Heart right ventricle (tissue), 16 donors: Measurements from ENCODE around the gene ANKRD65. TPM values are rescaled to one million over a fixed set of nuclear protein-coding genes. Genes with fewer than 3 reads are reported as not detected.
A peak's percentile ranks its signal among the peaks of the same experiment; 100 is the strongest.
"Not testable (repeated sequence)": the region's sequence is repeated elsewhere in the genome, so short reads cannot be mapped to it uniquely, and the experiment has no call there.

Experiments used
- ATAC-seq, 8 donors: fragments of 200-7000 bp; cut with Tn5 transposase; one replicate each; pipeline ENCODE4 v1.9.1; 2020; ENCODE audit warnings: mild to moderate bottlenecking in 8 of 8, moderate library complexity in 8 of 8, moderate number of reproducible peaks in 1 of 8
- DNase-seq, 2 donors: peaks; one replicate each; pipeline ENCODE4 v3.0.0-alpha.2; 2020
- H3K27ac ChIP-seq, 10 donors: fragments of 200-600 bp; sonication (generic) in 2 of 10; one replicate each; pipeline versions ENCODE4 v1.5.0 to v1.8.0; 2020 to 2022; ENCODE audit warnings: mild to moderate bottlenecking in 3 of 10
- H3K27me3 ChIP-seq, 7 donors: fragments of 200-600 bp; one replicate each; pipeline ENCODE4 v1.8.0; 2021 to 2022; ENCODE audit warnings: mild to moderate bottlenecking in 2 of 7
- H3K36me3 ChIP-seq, 9 donors: fragments of 200-600 bp; sonication (generic) in 1 of 9; one replicate each; pipeline versions ENCODE4 v1.5.0 to v1.8.0; 2020 to 2022; ENCODE audit warnings: mild to moderate bottlenecking in 2 of 9
- H3K4me1 ChIP-seq, 9 donors: fragments of 200-600 bp; sonication (generic) in 1 of 9; one replicate each; pipeline versions ENCODE4 v1.5.0 to v1.8.0; 2020 to 2022; ENCODE audit warnings: mild to moderate bottlenecking in 4 of 9
- H3K4me3 ChIP-seq, 10 donors: fragments of 200-600 bp; sonication (generic) in 2 of 10; one replicate each; pipeline versions ENCODE4 v1.5.0 to v1.8.0; 2020 to 2022; ENCODE audit warnings: mild to moderate bottlenecking in 7 of 10, moderate library complexity in 2 of 10
- H3K9me3 ChIP-seq, 11 donors: fragments of 200-600 bp in 10 of 11; sonication (generic) in 2 of 11; one replicate each; pipeline versions ENCODE4 v1.5.0 to v1.8.0; 2013 to 2022; ENCODE audit warnings: mild to moderate bottlenecking in 2 of 11, control low read depth in 1 of 11, moderate library complexity in 1 of 11
- WGBS, 2 donors: extraction: QIAGEN DNeasy Blood & Tissue Kit; methylation state at CpG; one replicate each; pipeline ENCODE4 v1.1.7; 2013; ENCODE audit warnings: inconsistent platforms in 1 of 2; 5-methylcytosine and 5-hydroxymethylcytosine counted together
- intact Hi-C, 10 donors: fragments of 100-400 bp; cut with DNase I; formaldehyde crosslinking; loops; one replicate each; pipeline versions ENCODE4 v1.11.1 to v1.14.2; 2022
- polyA plus RNA-seq, 2 donors: library from polyadenylated mRNA; stranded (reverse); fragments of 200-250 nt; gene quantifications; one replicate each; pipeline ENCODE4 v1.2.3, GENCODE V29; 2013
- total RNA-seq, 10 donors: library from RNA; stranded (reverse); fragmentation: NEBNext Ultra II Directional in 3 of 10; extraction: Animal tissue kit (Norgen Biotek cat#: 25700) in 3 of 10; gene quantifications; one replicate each; pipeline versions ENCODE4 v1.2.1 to v1.2.4, GENCODE V29; 2021 to 2023
- TF ChIP-seq, protein P1 (sequence below), 9 donors: fragments of 200-600 bp; sonication (generic) in 2 of 9; IDR thresholded peaks; one replicate each; pipeline versions ENCODE4 v1.5.0 to v1.8.0; 2021 to 2022; ENCODE audit warnings: antibody characterized with exemption in 9 of 9, mild to moderate bottlenecking in 5 of 9, moderate library complexity in 1 of 9
- donor health status: Arrhythmogenic right ventricular cardiomyopathy.
- donor health status: ischemic (EF 13 %, LVEDD 7.1; RV severe dilation, severe dysfunction).
- donor health status: healthy with polysubstance abuse.
- donor health status: DM: no; HTN: yes; CAD: no.
- donor health status: DM: no; HTN: no; CAD: no.
- donor health status: ischemic (EF 25% LVEDD 6.9; RV normal size, moderate dysfunction).
- donor health status: ischemic (EF 25% LVEDD 5.7; RV mildly dilated, moderate dysfunction).
- donor health status: healthy.
- donor health status: DM: yes; HTN: yes; CAD: no.
- donor health status: Ischemic cardiomyopathy.
- donor health status: ischemic (EF 35%, LVEDD 5.7; RV mildly dilated, moderate dysfunction).
- donor health status: nonischemic (EF 11% LVEDD 7.7; RV severe dilation, severe dysfunction).
- donor health status: DM: yes; HTN: yes; CAD: no.
- donor health status: PGD.
- donor health status: ischemic (EF 29% LVEDD 5.4; RV normal size, mild dysfunction).
- donor health status: nonischemic (EF 23%, LVEDD 6.1; RV moderate dilation, normal function).

ANKRD65 gene
- total and polyA plus RNA-seq, 12 donors: 0.37 to 3.1 (median 1.8) TPM

- peak; percentile 13 to 42 (median 28) for ATAC-seq
- H3K27ac ChIP-seq: peak overlapping the region in 1 of 10 donors; percentile 3
- H3K9me3 ChIP-seq: no peaks in the 10 kb centered on the region
- 36 to 38% methylated on average over 25 to 26 of the region's 26 CpGs for WGBS, 2 donors
- no peaks in the 10 kb centered on the region for H3K27me3 ChIP-seq
- DNase-seq: peak in 1 of 2 donors; percentile 79
- intact Hi-C loops: loop anchor here in 2 of 10 donors (1.0 to 10.0 kb wide), 2 partner anchors 48 to 133 kb away; no protein-coding TSS in a partner anchor
- peaks cover 16 to 45% (median 38%) of the 10 kb centered on the region in 9 donors for H3K4me1 ChIP-seq
- TF ChIP-seq, protein P1, sequence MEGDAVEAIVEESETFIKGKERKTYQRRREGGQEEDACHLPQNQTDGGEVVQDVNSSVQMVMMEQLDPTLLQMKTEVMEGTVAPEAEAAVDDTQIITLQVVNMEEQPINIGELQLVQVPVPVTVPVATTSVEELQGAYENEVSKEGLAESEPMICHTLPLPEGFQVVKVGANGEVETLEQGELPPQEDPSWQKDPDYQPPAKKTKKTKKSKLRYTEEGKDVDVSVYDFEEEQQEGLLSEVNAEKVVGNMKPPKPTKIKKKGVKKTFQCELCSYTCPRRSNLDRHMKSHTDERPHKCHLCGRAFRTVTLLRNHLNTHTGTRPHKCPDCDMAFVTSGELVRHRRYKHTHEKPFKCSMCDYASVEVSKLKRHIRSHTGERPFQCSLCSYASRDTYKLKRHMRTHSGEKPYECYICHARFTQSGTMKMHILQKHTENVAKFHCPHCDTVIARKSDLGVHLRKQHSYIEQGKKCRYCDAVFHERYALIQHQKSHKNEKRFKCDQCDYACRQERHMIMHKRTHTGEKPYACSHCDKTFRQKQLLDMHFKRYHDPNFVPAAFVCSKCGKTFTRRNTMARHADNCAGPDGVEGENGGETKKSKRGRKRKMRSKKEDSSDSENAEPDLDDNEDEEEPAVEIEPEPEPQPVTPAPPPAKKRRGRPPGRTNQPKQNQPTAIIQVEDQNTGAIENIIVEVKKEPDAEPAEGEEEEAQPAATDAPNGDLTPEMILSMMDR (IDR thresholded peaks at IDR 0.05): peak; percentile 91 to 98 (median 96)
- H3K4me3 ChIP-seq: peak overlapping the region in 1 of 10 donors; percentile 4
- H3K36me3 ChIP-seq: peaks cover 0 to 19% (median 0%) of the 10 kb centered on the region in 9 donors
Observed at GRCh38 chr1:1371746-1372711, 49.0 kb downstream of the ANKRD65 start.

DNA sequence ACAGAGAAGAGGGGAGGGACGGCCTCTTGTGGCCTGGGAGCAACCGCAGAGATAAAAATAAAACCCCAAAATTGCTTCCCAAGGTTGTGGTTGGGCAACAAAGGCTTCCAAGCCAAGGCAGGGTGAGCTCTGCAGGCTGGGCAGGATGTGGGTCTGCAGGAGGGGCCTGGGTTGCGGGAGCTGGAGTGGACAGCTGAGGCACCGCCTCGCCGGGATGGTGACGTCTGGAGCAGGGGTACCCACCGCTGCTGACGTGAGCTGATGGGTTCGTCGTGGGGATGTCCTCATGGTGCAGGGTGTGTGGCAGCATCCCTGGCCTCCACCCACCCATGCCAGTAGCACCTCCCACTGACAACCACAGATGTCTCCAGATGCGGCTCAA, 49.7 kb downstream of the ANKRD65 start:
- H3K27ac ChIP-seq: no peak overlapping the region
- WGBS, 2 donors: 73 to 81% methylated on average over 12 of the region's 12 CpGs
- intact Hi-C loops: loop anchor here in 2 of 10 donors (1.0 to 10.0 kb wide), 2 partner anchors 49 to 133 kb away; no protein-coding TSS in a partner anchor
- DNase-seq (no peak), ATAC-seq (no peak)
- H3K27me3 ChIP-seq: no peaks in the 10 kb centered on the region
- TF ChIP-seq, protein P1 (IDR thresholded peaks at IDR 0.05): no peak
- no peak overlapping the region for H3K4me3 ChIP-seq
- peaks cover 0 to 4% (median 0%) of the 10 kb centered on the region in 11 donors for H3K9me3 ChIP-seq
- peaks cover 16 to 45% (median 38%) of the 10 kb centered on the region in 9 donors for H3K4me1 ChIP-seq
- peaks cover 0 to 19% (median 0%) of the 10 kb centered on the region in 9 donors for H3K36me3 ChIP-seq

DNA sequence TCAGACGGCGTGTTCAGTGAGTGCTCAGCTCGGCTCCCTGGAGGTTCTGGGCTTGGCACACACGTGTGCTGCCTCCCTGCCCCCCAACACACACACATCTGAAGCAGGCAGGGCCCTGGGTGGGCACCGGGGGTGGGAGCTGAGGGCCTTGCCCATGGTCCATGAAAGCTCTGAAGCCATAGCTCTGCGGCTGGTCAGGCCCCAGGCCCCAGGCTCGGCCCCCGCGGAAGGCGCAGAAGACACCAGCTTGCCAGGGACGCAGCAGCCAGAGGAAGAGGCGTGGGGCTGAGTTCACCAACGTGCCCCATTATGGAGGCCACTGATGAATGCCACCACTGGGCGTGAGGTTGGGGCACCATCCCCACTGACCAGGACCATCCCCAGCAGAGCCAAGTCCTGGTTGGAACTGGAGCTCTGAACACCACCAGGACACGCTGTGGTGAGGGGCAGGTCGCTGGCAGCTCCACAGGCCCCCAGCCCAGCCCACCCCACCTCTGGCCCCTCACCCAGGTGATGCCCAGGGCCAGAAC, 50.2 kb downstream of the ANKRD65 start:
- intact Hi-C loops: loop anchor here in 2 of 10 donors (1.0 to 10.0 kb wide), 2 partner anchors 49 to 134 kb away; no protein-coding TSS in a partner anchor
- ATAC-seq: no peak
- DNase-seq: no peak
- TF ChIP-seq, protein P1 (IDR thresholded peaks at IDR 0.05): no peak
- Histone ChIP-seq H3K4me1 (peaks cover 16 to 39% (median 33%) of the 10 kb centered on the region in 9 donors), H3K27me3 (no peaks in the 10 kb centered on the region), H3K27ac (no peak overlapping the region), H3K36me3 (peaks cover 0 to 19% (median 0%) of the 10 kb centered on the region in 9 donors), H3K4me3 (no peak overlapping the region), H3K9me3 (peaks cover 0 to 4% (median 0%) of the 10 kb centered on the region in 11 donors)
- 86 to 92% methylated on average over 16 of the region's 16 CpGs for WGBS, 2 donors

GRCh38 chr1:1370094-1370493, 51.0 kb downstream of the ANKRD65 start:
- WGBS, 2 donors: 89 to 94% methylated on average over 14 of the region's 14 CpGs
- H3K9me3 ChIP-seq, H3K27me3 ChIP-seq, H3K27ac ChIP-seq, DNase-seq, H3K4me3 ChIP-seq, ATAC-seq: not testable (repeated sequence)
- Histone ChIP-seq H3K4me1 (peaks cover 16 to 37% (median 32%) of the 10 kb centered on the region in 9 donors), H3K36me3 (peaks cover 0 to 19% (median 0%) of the 10 kb centered on the region in 9 donors)
- intact Hi-C loops: loop anchor here in 1 of 10 donors (10.0 kb wide), 1 partner anchor 135 kb away; no protein-coding TSS in a partner anchor

Other genes with a start within 250 kb of the ANKRD65 start
- under 1 TPM in 7 of 10 donors, not detected in 3; 0.11 to 0.53 (median 0.26) TPM for gene TTLL10, start 247.4 kb downstream of the ANKRD65 start, total RNA-seq
- gene TTLL10, start 247.4 kb downstream of the ANKRD65 start, polyA plus RNA-seq: under 1 TPM; 0.09 to 0.29 TPM
- 1 to 10 TPM in 1 of 10 donors, under 1 TPM in 2, not detected in 7; 0.28 to 1.7 (median 0.49) TPM for gene TNFRSF18, start 214.7 kb downstream of the ANKRD65 start, total RNA-seq
- gene TNFRSF18, start 214.7 kb downstream of the ANKRD65 start, polyA plus RNA-seq: under 1 TPM in 1 of 2 donors, not detected in 1; 0.26 TPM
- gene TNFRSF4, start 207.1 kb downstream of the ANKRD65 start, total RNA-seq: 10 to 100 TPM in 1 of 10 donors, 1 to 10 TPM in 7, under 1 TPM in 2; 0.52 to 24.8 (median 5.0) TPM
- gene TNFRSF4, start 207.1 kb downstream of the ANKRD65 start, polyA plus RNA-seq: 1 to 10 TPM; 3.8 to 9.8 TPM
- gene SDF4, start 189.3 kb downstream of the ANKRD65 start, total RNA-seq: 100 to 1,000 TPM in 9 of 10 donors, 10 to 100 TPM in 1; 95.6 to 174 (median 123) TPM
- gene SDF4, start 189.3 kb downstream of the ANKRD65 start, polyA plus RNA-seq: 100 to 1,000 TPM; 107 to 184 TPM
- gene B3GALT6, start 189.0 kb downstream of the ANKRD65 start, total RNA-seq: 10 to 100 TPM in 4 of 10 donors, 1 to 10 TPM in 6; 7.3 to 13.5 (median 9.1) TPM
- 10 to 100 TPM in 1 of 2 donors, 1 to 10 TPM in 1; 7.7 to 16.2 TPM for gene B3GALT6, start 189.0 kb downstream of the ANKRD65 start, polyA plus RNA-seq
- 1 to 10 TPM in 4 of 10 donors, under 1 TPM in 5, not detected in 1; 0.42 to 1.9 (median 0.90) TPM for gene C1QTNF12, start 174.6 kb downstream of the ANKRD65 start, total RNA-seq
- gene C1QTNF12, start 174.6 kb downstream of the ANKRD65 start, polyA plus RNA-seq: 1 to 10 TPM; 1.6 to 2.3 TPM
- 10 to 100 TPM; 23.5 to 41.9 (median 29.2) TPM for gene UBE2J2, start 147.4 kb downstream of the ANKRD65 start, total RNA-seq
- gene UBE2J2, start 147.4 kb downstream of the ANKRD65 start, polyA plus RNA-seq: 10 to 100 TPM; 43.8 to 44.1 TPM
- 1 to 10 TPM; 1.0 to 5.4 (median 2.7) TPM for gene SCNN1D, start 140.8 kb downstream of the ANKRD65 start, total RNA-seq
- gene SCNN1D, start 140.8 kb downstream of the ANKRD65 start, polyA plus RNA-seq: 10 to 100 TPM in 1 of 2 donors, 1 to 10 TPM in 1; 1.0 to 22.5 TPM
- 10 to 100 TPM; 24.1 to 60.0 (median 30.4) TPM for gene ACAP3, start 113.3 kb downstream of the ANKRD65 start, total RNA-seq
- 100 to 1,000 TPM in 1 of 2 donors, 10 to 100 TPM in 1; 22.2 to 152 TPM for gene ACAP3, start 113.3 kb downstream of the ANKRD65 start, polyA plus RNA-seq
- gene PUSL1, start 112.7 kb downstream of the ANKRD65 start, total RNA-seq: 10 to 100 TPM in 3 of 10 donors, 1 to 10 TPM in 7; 5.6 to 11.9 (median 8.2) TPM
- gene PUSL1, start 112.7 kb downstream of the ANKRD65 start, polyA plus RNA-seq: 10 to 100 TPM; 16.0 to 17.8 TPM
- gene INTS11, start 96.6 kb downstream of the ANKRD65 start, total RNA-seq: 10 to 100 TPM; 44.7 to 91.7 (median 56.6) TPM
- gene INTS11, start 96.6 kb downstream of the ANKRD65 start, polyA plus RNA-seq: 100 to 1,000 TPM in 1 of 2 donors, 10 to 100 TPM in 1; 92.6 to 269 TPM
- 100 to 1,000 TPM in 1 of 10 donors, 10 to 100 TPM in 9; 49.4 to 126 (median 65.4) TPM for gene CPTP, start 96.5 kb downstream of the ANKRD65 start, total RNA-seq
- gene CPTP, start 96.5 kb downstream of the ANKRD65 start, polyA plus RNA-seq: 100 to 1,000 TPM in 1 of 2 donors, 10 to 100 TPM in 1; 55.3 to 222 TPM
- gene TAS1R3, start 90.0 kb downstream of the ANKRD65 start, total RNA-seq: under 1 TPM; 0.16 to 0.87 (median 0.35) TPM
- gene TAS1R3, start 90.0 kb downstream of the ANKRD65 start, polyA plus RNA-seq: 1 to 10 TPM in 1 of 2 donors, under 1 TPM in 1; 0.39 to 3.1 TPM
- gene DVL1, start 71.9 kb downstream of the ANKRD65 start, total RNA-seq: 100 to 1,000 TPM in 3 of 10 donors, 10 to 100 TPM in 7; 64.7 to 153 (median 78.0) TPM
- gene DVL1, start 71.9 kb downstream of the ANKRD65 start, polyA plus RNA-seq: 100 to 1,000 TPM in 1 of 2 donors, 10 to 100 TPM in 1; 75.4 to 153 TPM
- 10 to 100 TPM in 9 of 10 donors, 1 to 10 TPM in 1; 7.2 to 23.3 (median 14.6) TPM for gene MXRA8, start 62.7 kb downstream of the ANKRD65 start, total RNA-seq
- 10 to 100 TPM; 28.7 to 35.6 TPM for gene MXRA8, start 62.7 kb downstream of the ANKRD65 start, polyA plus RNA-seq
- 100 to 1,000 TPM; 176 to 251 (median 193) TPM for gene AURKAIP1, start 46.1 kb downstream of the ANKRD65 start, total RNA-seq
- gene AURKAIP1, start 46.1 kb downstream of the ANKRD65 start, polyA plus RNA-seq: 100 to 1,000 TPM; 376 to 528 TPM
- 10 to 100 TPM; 38.5 to 77.5 (median 47.7) TPM for gene CCNL2, start 21.9 kb downstream of the ANKRD65 start, total RNA-seq
- gene CCNL2, start 21.9 kb downstream of the ANKRD65 start, polyA plus RNA-seq: 100 to 1,000 TPM in 1 of 2 donors, 10 to 100 TPM in 1; 57.3 to 243 TPM
- gene MRPL20, start 14.0 kb downstream of the ANKRD65 start, total RNA-seq: 100 to 1,000 TPM; 116 to 162 (median 132) TPM
- gene MRPL20, start 14.0 kb downstream of the ANKRD65 start, polyA plus RNA-seq: 100 to 1,000 TPM; 124 to 224 TPM
- gene VWA1, start 14.4 kb upstream of the ANKRD65 start, total RNA-seq: 10 to 100 TPM; 10.8 to 52.8 (median 14.1) TPM
- 10 to 100 TPM; 13.9 to 27.5 TPM for gene VWA1, start 14.4 kb upstream of the ANKRD65 start, polyA plus RNA-seq
- 1 to 10 TPM in 5 of 10 donors, under 1 TPM in 5; 0.11 to 2.2 (median 1.2) TPM for gene ATAD3C, start 28.4 kb upstream of the ANKRD65 start, total RNA-seq
- gene ATAD3C, start 28.4 kb upstream of the ANKRD65 start, polyA plus RNA-seq: under 1 TPM; 0.49 to 0.66 TPM
- gene ATAD3B, start 50.5 kb upstream of the ANKRD65 start, total RNA-seq: 1 to 10 TPM; 5.3 to 9.9 (median 6.6) TPM
- gene ATAD3B, start 50.5 kb upstream of the ANKRD65 start, polyA plus RNA-seq: 10 to 100 TPM; 12.5 to 33.3 TPM
- 10 to 100 TPM; 13.2 to 27.9 (median 15.6) TPM for gene ATAD3A, start 90.9 kb upstream of the ANKRD65 start, total RNA-seq
- gene ATAD3A, start 90.9 kb upstream of the ANKRD65 start, polyA plus RNA-seq: 10 to 100 TPM; 24.7 to 39.4 TPM
- 1 to 10 TPM; 3.2 to 6.2 (median 3.7) TPM for gene TMEM240, start 119.3 kb upstream of the ANKRD65 start, total RNA-seq
- 10 to 100 TPM in 1 of 2 donors, 1 to 10 TPM in 1; 3.5 to 12.1 TPM for gene TMEM240, start 119.3 kb upstream of the ANKRD65 start, polyA plus RNA-seq
- gene SSU72, start 153.6 kb upstream of the ANKRD65 start, total RNA-seq: 100 to 1,000 TPM in 4 of 10 donors, 10 to 100 TPM in 6; 73.8 to 138 (median 77.9) TPM
- 100 to 1,000 TPM in 1 of 2 donors, 10 to 100 TPM in 1; 96.3 to 122 TPM for gene SSU72, start 153.6 kb upstream of the ANKRD65 start, polyA plus RNA-seq
- 1 to 10 TPM in 8 of 10 donors, under 1 TPM in 2; 0.66 to 5.9 (median 2.3) TPM for gene FNDC10, start 178.9 kb upstream of the ANKRD65 start, total RNA-seq
- 1 to 10 TPM; 1.1 to 3.8 TPM for gene FNDC10, start 178.9 kb upstream of the ANKRD65 start, polyA plus RNA-seq
- gene MIB2, start 194.2 kb upstream of the ANKRD65 start, total RNA-seq: 100 to 1,000 TPM in 1 of 10 donors, 10 to 100 TPM in 9; 53.6 to 110 (median 74.7) TPM
- gene MIB2, start 194.2 kb upstream of the ANKRD65 start, polyA plus RNA-seq: 100 to 1,000 TPM in 1 of 2 donors, 10 to 100 TPM in 1; 56.0 to 248 TPM
- 10 to 100 TPM; 21.5 to 87.0 (median 63.1) TPM for gene MMP23B, start 210.9 kb upstream of the ANKRD65 start, total RNA-seq
- 100 to 1,000 TPM in 1 of 2 donors, 10 to 100 TPM in 1; 14.2 to 113 TPM for gene MMP23B, start 210.9 kb upstream of the ANKRD65 start, polyA plus RNA-seq
- gene CDK11B, start 237.7 kb upstream of the ANKRD65 start, total RNA-seq: 10 to 100 TPM; 20.9 to 30.4 (median 23.8) TPM
- 10 to 100 TPM; 31.4 to 34.1 TPM for gene CDK11B, start 237.7 kb upstream of the ANKRD65 start, polyA plus RNA-seq